GM18499 (cell line): Measurements from ENCODE around the gene SMYD4.
"Not testable (repeated sequence)": the region's sequence is repeated elsewhere in the genome, so short reads cannot be mapped to it uniquely, and the experiment has no call there.

ENCODE experiments used
- ATAC-seq: cut with Tn5 transposase; IDR thresholded peaks from one replicate; pipeline ENCODE4 v1.9.1; 2021; ENCODE audit warnings: moderate number of reproducible peaks; ENCODE audit not compliant: insufficient read depth, unreplicated experiment

The SMYD4 gene

GRCh38 chr17:1783834-1784611 lies 45.7 kb downstream of the SMYD4 start:
- ATAC-seq: no peak

GRCh38 chr17:1783271-1783670 lies 46.4 kb downstream of the SMYD4 start:
- no peak for ATAC-seq

- no peak for ATAC-seq
These were observed 47.5 kb downstream of the SMYD4 start for GRCh38 chr17:1782171-1782567.

GRCh38 chr17:1779571-1780131 lies 50.1 kb downstream of the SMYD4 start:
- ATAC-seq: no peak

- ATAC-seq: no peak
These were observed 52.8 kb downstream of the SMYD4 start for GRCh38 chr17:1776857-1777256.

- no peak for ATAC-seq
These were observed 53.4 kb downstream of the SMYD4 start for GRCh38 chr17:1776328-1776727.

GRCh38 chr17:1774390-1775176 lies 55.1 kb downstream of the SMYD4 start:
- ATAC-seq: no peak

GRCh38 chr17:1773696-1774181 lies 56.0 kb downstream of the SMYD4 start:
- no peak for ATAC-seq

- ATAC-seq: not testable (repeated sequence)
These were observed 56.6 kb downstream of the SMYD4 start for GRCh38 chr17:1773000-1773695.

- no peak for ATAC-seq
These were observed 59.8 kb downstream of the SMYD4 start for GRCh38 chr17:1769822-1770477.

GRCh38 chr17:1767358-1767757 lies 62.3 kb downstream of the SMYD4 start:
- no peak for ATAC-seq

GRCh38 chr17:1766382-1767135 lies 63.1 kb downstream of the SMYD4 start:
- ATAC-seq: no peak

- ATAC-seq: no peak
These were observed 64.1 kb downstream of the SMYD4 start for GRCh38 chr17:1765576-1765975.

GRCh38 chr17:1764705-1765104 lies 65.0 kb downstream of the SMYD4 start:
- not testable (repeated sequence) for ATAC-seq

- ATAC-seq: no peak
These were observed 65.4 kb downstream of the SMYD4 start for GRCh38 chr17:1764284-1764683.

- no peak for ATAC-seq
These were observed 66.5 kb downstream of the SMYD4 start for GRCh38 chr17:1762901-1763898.

GRCh38 chr17:1762233-1762900 lies 67.3 kb downstream of the SMYD4 start:
- no peak for ATAC-seq

- no peak for ATAC-seq
These were observed 70.2 kb downstream of the SMYD4 start for GRCh38 chr17:1759529-1759928.
